GM19452 (cell line): ENCODE measurements around the gene ASB3.
"Not testable (repeated sequence)": the region's sequence is repeated elsewhere in the genome, so short reads cannot be mapped to it uniquely, and the experiment has no call there.

Source experiments
- ATAC-seq: cut with Tn5 transposase; IDR thresholded peaks from one replicate; pipeline ENCODE4 v1.9.1; 2021; ENCODE audit not compliant: unreplicated experiment

The ASB3 gene

DNA sequence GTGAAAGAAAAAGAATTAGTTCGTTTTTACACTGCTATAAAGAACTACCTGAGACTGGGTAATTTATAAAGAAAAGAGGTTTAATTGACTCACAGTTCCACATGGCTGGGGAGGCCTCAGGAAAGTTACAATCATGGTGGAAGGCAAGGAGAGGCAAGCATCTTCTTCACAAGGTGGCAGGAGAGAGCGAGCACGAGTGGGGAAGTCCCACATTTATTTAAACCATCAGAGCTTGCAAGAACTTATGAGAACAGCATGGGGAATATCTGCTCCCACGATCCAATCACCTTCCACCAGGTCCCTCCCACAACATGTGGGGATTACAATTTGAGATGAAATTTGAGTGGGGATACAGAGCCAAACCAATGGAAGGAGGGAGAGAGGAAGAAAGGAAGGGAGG lies 128.3 kb downstream of the ASB3 start:
- ATAC-seq, result not testable (repeated sequence)

DNA sequence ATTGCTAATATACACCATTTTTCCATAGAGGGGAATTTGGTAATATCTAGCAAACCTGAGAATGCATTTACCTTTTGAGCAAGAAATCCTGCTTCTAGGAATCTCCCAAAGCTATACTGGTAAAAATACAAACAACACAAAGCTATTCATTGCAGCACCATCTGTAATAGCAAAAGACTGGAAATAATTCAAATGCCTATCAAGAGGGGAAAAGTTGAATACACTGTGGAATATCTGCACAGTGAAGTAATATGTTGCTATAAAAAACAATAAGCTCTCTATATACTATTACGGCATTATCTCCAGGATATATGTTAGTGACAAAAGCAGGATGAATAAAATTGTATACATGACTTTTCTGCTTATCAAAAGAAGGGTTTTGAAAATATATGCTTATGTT lies 131.5 kb downstream of the ASB3 start:
- no peak for ATAC-seq

DNA sequence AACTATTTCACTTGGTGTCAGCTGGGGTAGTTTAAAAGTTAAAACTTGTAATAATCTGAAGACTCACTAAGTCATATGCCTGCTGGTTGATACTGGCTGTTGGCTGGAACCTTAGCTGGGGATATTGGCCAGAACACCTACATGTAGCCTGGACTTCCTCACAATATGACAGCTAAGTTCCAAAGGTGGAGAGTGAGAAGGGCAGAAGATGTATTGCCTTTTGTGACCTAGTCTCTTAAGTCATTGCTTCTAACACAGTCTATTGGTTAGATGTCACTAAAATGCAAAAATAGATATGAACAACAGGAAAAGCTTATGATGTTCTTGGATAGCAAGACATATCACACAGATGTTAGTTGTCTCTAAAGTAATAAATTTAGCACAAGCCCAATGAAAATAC lies 132.4 kb downstream of the ASB3 start:
- ATAC-seq, result no peak

DNA sequence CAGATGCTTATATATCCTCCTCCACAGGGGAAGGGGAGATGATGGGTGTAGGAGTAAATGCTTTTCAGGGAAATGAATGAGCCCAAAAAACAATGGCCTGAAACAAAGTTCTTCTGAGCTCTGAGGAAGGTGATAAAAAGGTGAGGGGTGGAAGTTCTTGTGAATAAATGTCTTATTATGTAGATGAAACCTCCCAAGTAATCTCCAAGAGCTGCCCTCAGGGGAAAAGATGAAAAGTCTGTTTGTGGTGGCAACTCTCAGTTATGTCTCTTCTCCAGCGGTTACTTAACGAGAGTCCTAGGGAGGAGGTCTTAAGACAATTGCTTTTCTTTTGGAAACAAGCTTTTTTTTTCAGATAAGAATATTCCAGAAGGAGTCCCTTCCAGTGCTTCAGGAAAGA lies 134.6 kb downstream of the ASB3 start:
- ATAC-seq, result no peak

DNA sequence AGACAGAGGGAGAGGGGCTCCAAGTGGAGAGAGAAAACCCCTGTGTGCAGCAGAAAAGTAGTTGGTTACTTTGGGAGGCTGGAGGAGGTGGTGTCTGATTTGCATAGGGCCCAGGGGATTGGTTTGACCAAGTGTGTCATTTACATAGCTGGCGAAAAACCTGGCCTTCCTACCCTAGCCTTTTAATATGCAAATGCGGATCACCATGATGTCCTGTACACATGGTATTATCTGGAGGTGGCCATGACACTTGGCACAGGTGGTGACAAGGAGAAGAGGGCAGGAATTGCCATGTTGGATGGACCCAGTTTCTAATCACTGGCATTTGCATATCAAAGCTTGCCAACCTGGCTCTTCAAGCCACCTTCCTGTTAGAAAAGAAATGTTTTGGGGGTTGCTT lies 140.0 kb downstream of the ASB3 start:
- ATAC-seq, result no peak

DNA sequence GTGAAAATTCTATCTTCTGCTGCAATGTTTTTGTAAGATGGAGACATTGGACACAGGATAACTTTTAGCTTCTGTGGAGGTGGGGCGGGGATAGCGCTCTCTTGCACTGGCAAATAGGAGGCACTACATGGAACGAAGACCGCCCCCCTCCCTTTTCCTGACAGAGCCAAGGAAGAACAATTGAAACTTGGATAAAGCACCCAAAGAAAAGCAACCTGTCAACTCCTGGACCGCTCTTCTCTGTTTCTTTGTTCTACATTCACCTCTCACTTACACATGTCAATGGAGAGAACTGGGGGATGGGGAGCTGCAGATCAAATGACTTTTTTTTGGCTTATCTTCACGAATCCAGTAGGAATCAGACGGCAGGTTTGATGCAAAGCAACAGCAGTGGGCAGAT lies 145.5 kb downstream of the ASB3 start:
- no peak for ATAC-seq

DNA sequence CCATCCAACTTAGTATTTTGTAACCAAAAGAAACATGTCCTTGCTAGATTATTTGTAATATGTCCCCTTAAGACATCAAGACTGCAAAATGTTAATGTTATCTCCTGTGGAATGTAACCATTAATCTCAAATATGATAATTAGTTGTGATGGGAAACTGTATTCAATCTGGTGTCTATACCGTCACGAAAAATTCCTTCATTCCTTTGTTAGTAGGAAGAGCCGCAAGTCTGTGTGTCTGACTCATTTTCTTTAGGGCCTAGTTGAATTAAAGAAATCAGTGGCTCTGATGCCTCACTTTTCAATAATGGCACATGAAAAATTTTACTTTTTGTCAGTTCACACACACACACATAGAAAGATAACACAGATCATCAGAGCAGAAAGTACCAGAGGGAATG lies 146.3 kb downstream of the ASB3 start:
- ATAC-seq, result no peak

DNA sequence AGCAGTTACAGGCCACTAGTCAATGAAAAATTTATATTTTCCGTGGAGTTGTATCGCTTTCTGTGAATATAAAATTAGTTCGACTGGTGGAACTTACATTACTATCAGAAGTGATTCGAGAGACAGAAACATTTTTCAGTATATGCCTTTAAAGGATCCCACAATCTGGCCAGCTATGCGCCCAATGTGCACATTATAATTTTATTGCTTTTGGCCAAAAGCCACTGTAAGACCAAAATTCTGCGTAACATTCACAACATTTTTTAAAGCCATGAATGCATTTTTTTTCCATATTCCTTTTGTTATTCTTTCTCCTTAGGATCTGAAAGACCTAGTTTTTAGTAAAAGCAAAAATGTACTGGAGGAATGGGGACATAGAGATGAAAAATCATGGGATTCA lies 150.2 kb downstream of the ASB3 start:
- ATAC-seq, result no peak

DNA sequence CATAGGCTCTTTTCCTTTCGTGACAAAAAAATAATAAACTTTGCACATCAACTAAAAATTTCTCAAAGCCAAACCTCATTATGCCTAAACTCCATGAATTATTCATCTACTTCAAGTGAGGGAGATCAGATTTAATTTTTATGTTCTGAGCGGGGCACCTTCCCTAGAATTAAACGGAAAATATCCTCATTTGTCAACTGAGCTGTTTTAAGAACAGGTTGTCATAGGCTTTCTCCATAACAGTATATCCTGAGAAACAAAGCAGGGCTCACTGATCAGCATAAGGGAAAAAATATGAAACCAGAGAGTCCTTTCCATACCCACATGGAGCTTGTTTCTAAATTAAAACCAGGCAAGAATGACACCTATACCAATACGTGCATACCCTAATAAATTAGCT lies 150.6 kb downstream of the ASB3 start:
- no peak for ATAC-seq

DNA sequence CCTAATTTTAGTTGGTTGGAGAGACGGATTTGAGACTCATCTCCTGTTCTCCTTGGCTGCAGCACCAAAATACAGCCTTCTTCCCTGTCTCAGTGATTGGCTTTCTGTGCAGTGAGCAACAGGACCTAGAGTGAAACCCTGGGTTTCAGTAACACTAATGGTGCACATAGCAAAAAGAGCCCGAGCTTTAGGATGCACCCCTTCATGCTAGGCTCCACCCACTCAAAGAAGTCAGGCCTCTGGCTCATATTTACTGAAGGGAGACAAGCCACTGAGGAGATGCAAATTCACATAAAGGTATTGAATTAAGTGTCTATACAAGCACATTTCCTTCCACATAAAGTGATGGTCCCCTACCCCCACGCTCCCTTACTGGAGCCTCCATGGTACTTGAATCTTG lies 151.1 kb downstream of the ASB3 start:
- ATAC-seq, result no peak

DNA sequence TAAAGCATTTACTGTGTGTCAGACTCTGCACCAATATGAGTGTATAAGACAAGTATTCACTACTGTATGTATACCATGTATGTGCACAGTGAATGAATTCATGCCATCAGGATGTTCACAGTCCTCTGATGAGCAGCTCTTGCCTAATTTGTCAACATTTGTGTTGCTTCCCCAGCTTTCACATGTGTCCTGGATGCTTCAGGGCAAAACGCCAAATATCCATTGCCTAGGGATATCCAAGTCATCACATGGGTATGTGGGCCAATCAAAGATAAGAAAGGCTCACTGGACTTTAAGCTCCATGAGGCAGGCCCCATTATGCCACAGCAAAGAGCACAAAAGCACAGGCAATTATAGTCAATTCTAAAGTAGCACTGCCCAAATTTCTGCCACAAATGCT lies 153.3 kb downstream of the ASB3 start:
- ATAC-seq, result no peak

DNA sequence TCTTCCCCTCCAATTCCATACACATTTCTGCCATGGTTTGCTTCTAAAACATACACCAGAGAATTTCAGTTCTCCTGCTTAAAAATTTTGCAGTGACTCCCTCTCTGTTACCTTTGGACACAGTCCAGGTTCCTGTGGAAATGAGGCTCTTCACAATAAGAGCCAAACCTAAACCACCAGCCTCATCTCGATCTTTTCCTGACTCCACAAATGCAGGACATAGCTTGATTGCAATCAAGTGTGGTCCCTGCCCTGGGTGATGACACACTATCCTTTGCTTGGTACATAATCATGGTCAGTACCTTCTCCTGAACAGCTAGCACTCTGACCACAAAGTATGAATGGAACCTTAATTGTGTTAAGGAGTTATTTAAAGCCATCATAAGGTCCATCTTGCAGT lies 154.0 kb downstream of the ASB3 start:
- no peak for ATAC-seq

DNA sequence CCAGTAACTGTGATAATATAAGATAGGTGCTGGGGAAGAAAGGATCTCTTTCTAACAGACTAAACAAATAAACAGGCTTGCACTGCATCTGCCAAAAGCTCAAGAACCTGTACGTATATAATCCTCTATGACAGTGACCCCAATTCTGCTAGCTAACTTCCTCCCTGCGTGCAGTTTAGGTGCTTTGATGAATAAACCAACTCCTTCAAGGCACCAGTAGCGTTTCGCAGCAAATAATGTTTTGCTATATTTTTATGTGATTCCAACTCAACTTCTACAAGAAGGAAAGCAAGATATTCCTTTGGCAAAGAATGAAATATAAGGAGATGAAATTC lies 154.7 kb downstream of the ASB3 start:
- no peak for ATAC-seq

DNA sequence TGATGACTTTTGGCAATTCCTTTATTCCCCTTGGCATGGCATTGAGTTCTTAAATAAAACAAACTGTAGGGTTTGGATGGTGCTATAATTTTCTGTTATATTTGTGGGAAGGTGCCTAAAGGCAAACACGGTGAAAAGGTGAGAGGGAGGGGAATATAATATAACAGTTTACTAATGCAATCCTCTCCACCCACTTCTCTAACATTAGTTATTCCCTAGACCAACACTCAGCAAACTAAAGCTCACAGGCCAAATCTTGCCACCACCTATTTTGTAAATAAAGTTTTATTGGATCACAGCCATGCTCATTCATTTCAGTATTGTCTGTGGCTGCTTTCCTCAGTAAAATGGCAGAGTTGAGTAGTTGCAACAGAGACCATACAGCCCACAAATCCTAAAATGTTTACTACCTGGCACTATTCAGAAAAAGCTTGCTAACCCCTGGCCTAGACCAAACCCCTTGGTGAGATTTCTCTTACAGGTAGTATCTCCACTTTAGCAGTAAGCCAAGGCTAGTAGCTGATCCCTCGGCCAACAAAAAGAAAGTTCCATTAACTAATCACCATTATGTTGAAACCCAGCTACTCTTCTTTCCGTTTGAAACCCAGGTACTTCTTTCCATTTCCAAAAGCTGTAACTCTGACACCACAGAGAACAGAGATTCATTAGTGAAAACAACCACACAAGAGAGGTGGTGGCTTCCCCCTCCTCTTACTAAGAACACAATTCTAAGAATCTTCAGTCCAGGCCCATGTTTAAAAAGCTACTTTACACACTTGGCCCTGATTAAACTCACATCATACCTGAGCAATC lies 155.2 kb downstream of the ASB3 start:
- ATAC-seq, result no peak

DNA sequence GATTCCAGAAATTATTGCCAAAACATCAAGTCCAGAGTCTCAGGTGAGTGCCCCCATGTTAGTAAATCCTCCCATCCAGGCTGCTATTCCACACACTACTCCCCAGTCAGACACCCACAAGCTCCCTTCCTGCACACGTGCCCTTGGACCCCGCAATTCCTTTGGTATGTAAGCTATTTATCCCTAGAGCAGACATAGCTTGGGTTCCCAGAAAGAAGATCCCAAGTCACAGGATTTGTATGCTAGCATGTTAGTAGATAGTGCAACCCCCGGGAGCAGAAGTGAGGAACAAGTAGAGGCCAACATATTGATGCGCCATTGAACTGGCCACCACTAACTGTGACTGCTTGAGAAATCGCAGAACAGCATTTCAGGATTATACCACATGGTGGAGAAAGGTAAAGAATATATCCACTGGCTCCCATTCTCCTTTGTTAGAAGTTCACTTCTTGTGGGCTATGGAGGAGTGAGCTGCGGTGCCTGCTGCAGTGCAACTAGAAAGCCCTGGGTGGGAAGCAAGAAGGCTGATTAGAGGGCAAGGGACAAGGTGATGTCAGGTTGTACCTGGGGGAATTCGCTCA lies 156.6 kb downstream of the ASB3 start:
- no peak for ATAC-seq

DNA sequence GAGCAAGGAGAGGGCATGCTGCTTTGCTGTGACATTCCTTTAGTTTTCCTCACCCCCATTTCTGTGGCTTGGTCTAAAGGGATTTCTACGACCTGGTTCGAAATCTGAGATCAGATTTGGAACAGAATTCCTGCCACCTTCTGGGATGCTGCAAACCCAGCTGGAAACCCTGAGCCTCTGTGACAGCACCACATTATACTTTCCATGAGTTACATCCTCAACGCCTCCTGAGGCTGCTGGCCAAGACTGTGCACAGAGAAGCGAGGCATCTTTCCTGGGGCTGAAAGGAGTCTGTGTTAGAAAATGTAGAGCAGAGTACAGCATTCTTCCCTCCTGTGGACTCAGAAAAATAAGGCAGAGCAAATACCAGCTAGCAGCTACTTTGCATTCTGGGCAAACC lies 157.3 kb downstream of the ASB3 start:
- ATAC-seq, result no peak

DNA sequence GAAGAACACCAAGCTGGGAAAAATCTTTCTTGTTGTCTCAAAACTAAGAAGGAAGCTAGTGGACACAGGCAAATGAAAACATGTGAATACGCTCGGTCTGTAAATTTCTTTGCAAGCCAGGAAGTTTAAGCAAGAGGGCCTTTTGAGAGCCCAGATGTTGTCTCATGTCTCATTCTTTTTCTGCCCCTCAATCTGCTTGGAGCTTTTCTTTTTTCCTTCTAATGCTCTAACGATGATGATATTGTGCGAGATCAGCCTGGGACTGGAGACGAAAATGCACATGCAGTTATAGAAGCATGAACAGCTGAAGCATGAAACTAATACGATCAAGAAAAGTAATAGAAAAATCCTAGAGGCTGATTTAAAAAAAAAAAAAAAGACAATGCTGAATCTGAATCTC lies 157.8 kb downstream of the ASB3 start:
- no peak for ATAC-seq

DNA sequence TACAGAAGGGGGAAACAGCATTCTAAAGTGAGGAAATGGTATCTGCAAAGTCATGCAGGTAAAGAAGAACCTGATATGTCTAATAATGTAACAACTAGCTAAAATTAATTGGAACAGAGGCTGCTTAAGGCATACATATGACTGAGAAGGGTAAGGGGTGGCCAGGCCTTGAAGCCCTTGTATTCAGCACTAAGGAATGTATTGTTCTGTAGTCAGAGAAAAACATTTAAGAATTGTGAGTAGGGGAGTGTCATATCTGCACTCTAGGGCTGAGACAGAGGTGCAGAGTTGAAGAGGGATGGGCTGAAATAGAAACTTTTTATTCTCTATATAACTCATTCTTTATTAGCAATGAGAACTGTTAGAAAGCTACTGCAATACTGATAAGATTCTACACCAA lies 164.6 kb downstream of the ASB3 start:
- ATAC-seq, result no peak

DNA sequence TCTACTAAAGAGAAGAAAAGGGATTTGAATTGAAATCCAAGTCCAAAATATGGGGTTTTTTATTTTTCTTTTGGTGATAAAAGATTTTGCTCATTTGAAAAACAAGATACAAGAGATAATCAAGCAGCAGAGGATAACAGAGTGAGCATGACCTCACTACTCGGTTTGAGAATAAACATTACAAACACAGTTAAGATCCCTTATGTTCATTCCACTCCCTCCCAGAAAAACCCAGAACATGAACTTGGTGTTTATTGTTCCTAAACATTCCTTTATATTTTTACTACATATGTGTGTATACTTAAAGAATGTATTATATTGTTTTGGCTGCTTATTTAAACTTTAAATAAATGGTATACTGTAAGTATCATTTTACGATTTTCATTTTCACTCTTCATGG lies 165.8 kb downstream of the ASB3 start:
- no peak for ATAC-seq
